HG03378 (cell line): ENCODE measurements around the gene PRKAR1B.
"Not testable (repeated sequence)": the region's sequence is repeated elsewhere in the genome, so short reads cannot be mapped to it uniquely, and the experiment has no call there.

Experiments used
- ATAC-seq: cut with Tn5 transposase; IDR thresholded peaks from one replicate; pipeline ENCODE4 v1.9.1; 2021; ENCODE audit warnings: mild to moderate bottlenecking, moderate library complexity; ENCODE audit not compliant: unreplicated experiment

Gene PRKAR1B

GRCh38 chr7:757741-758163, 30.7 kb upstream of the PRKAR1B start:
- ATAC-seq = no peak

- no peak for ATAC-seq
Observed at GRCh38 chr7:756928-757560, 30.0 kb upstream of the PRKAR1B start.

GRCh38 chr7:756231-756927, 29.3 kb upstream of the PRKAR1B start:
- no peak for ATAC-seq

GRCh38 chr7:755413-755805, 28.3 kb upstream of the PRKAR1B start:
- no peak for ATAC-seq

GRCh38 chr7:754531-755412, 27.7 kb upstream of the PRKAR1B start:
- ATAC-seq = no peak

- ATAC-seq = no peak
Observed at GRCh38 chr7:753190-753589, 26.1 kb upstream of the PRKAR1B start.

GRCh38 chr7:752256-752655, 25.2 kb upstream of the PRKAR1B start:
- ATAC-seq = not testable (repeated sequence)

- ATAC-seq = no peak
Observed at GRCh38 chr7:751826-752225, 24.7 kb upstream of the PRKAR1B start.

- ATAC-seq = no peak
Observed at GRCh38 chr7:750111-750905, 23.2 kb upstream of the PRKAR1B start.

- ATAC-seq = no peak
Observed at GRCh38 chr7:749140-749551, 22.1 kb upstream of the PRKAR1B start.

- no peak for ATAC-seq
Observed at GRCh38 chr7:748446-748845, 21.4 kb upstream of the PRKAR1B start.

GRCh38 chr7:747186-747585, 20.1 kb upstream of the PRKAR1B start:
- ATAC-seq = no peak

GRCh38 chr7:746155-747061, 19.3 kb upstream of the PRKAR1B start:
- no peak for ATAC-seq

GRCh38 chr7:745431-746154, 18.5 kb upstream of the PRKAR1B start:
- no peak for ATAC-seq

- no peak for ATAC-seq
Observed at GRCh38 chr7:744854-745430, 17.9 kb upstream of the PRKAR1B start.

- not testable (repeated sequence) for ATAC-seq
Observed at GRCh38 chr7:744128-744520, 17.0 kb upstream of the PRKAR1B start.

- not testable (repeated sequence) for ATAC-seq
Observed at GRCh38 chr7:743341-744127, 16.5 kb upstream of the PRKAR1B start.

- no peak for ATAC-seq
Observed at GRCh38 chr7:742791-743190, 15.7 kb upstream of the PRKAR1B start.
